SK-N-SH treated with all-trans-retinoic acid at 6 μM for 48 hours (cell line): ENCODE measurements around the gene POC1A.

Source experiments
- ATAC-seq: fragments of 200-7000 bp; cut with Tn5 transposase; 3 replicates; pipeline ENCODE4 v1.9.1; 2020; ENCODE audit warnings: mild to moderate bottlenecking, moderate library complexity
- ARNTL ChIP-seq: fragments of 450-650 bp; formaldehyde crosslinking; IDR thresholded peaks from 2 replicates; pipeline ENCODE4 v1.5.0; 2020; ENCODE audit warnings: low read depth, mild to moderate bottlenecking, moderate library complexity, borderline replicate concordance
- BACH2 ChIP-seq: fragments of 250-450 bp; sonication (Bioruptor Pico); IDR thresholded peaks from 2 replicates; pipeline ENCODE4 v1.9.0; 2021; ENCODE audit warnings: mild to moderate bottlenecking, borderline replicate concordance
- ESRRG ChIP-seq: fragments of 250-450 bp; sonication (Bioruptor Pico); IDR thresholded peaks from 2 replicates; pipeline ENCODE4 v1.6.1; 2021; ENCODE audit warnings: mild to moderate bottlenecking
- GLIS3 ChIP-seq: fragments of 250-450 bp; sonication (Bioruptor Pico); IDR thresholded peaks from 2 replicates; pipeline ENCODE4 v1.5.0; 2020; ENCODE audit warnings: mild to moderate bottlenecking, moderate library complexity
- PPARA ChIP-seq: fragments of 250-450 bp; sonication (Bioruptor Pico); IDR thresholded peaks from 2 replicates; pipeline ENCODE4 v1.5.0; 2020; ENCODE audit warnings: mild to moderate bottlenecking, borderline replicate concordance
- RARB ChIP-seq: fragments of 250-450 bp; sonication (Bioruptor Pico); IDR thresholded peaks from 2 replicates; pipeline ENCODE4 v1.8.0; 2021; ENCODE audit warnings: mild to moderate bottlenecking, moderate library complexity
- TCF4 ChIP-seq: fragments of 250-450 bp; sonication (Bioruptor Pico); IDR thresholded peaks from 2 replicates; pipeline ENCODE4 v1.8.0; 2021; ENCODE audit warnings: mild to moderate bottlenecking, moderate library complexity, borderline replicate concordance
- ZC3H10 ChIP-seq: fragments of 250-450 bp; sonication (Bioruptor Pico); IDR thresholded peaks from 2 replicates; pipeline ENCODE4 v1.5.1; 2021; ENCODE audit warnings: mild to moderate bottlenecking, moderate library complexity
- ZFP30 ChIP-seq: fragments of 450-650 bp; formaldehyde crosslinking; IDR thresholded peaks from 2 replicates; pipeline ENCODE4 v1.5.0; 2022; ENCODE audit warnings: mild to moderate bottlenecking, moderate library complexity
- ZNF70 ChIP-seq: fragments of 450-650 bp; formaldehyde crosslinking; IDR thresholded peaks from 2 replicates; pipeline ENCODE4 v1.5.0; 2020; ENCODE audit warnings: mild to moderate bottlenecking, moderate library complexity
- TF ChIP-seq, protein P1 (sequence below): fragments of 250-450 bp; sonication (Bioruptor Pico); IDR thresholded peaks from 2 replicates; pipeline ENCODE4 v1.8.0; 2021; ENCODE audit warnings: low read depth, mild to moderate bottlenecking, moderate library complexity, borderline replicate concordance
- TF ChIP-seq, protein P2 (sequence below): fragments of 250-450 bp; sonication (Bioruptor Pico); IDR thresholded peaks from 2 replicates; pipeline ENCODE4 v1.8.0; 2020; ENCODE audit warnings: mild to moderate bottlenecking, moderate library complexity, borderline replicate concordance
- TF ChIP-seq, protein P3 (sequence below): fragments of 250-450 bp; sonication (Bioruptor Pico); IDR thresholded peaks from 2 replicates; pipeline ENCODE4 v1.5.0; 2020; ENCODE audit warnings: mild to moderate bottlenecking, moderate library complexity
- TF ChIP-seq, protein P4 (sequence below): fragments of 250-450 bp; sonication (Bioruptor Pico); IDR thresholded peaks from 2 replicates; pipeline ENCODE4 v1.5.1; 2020; ENCODE audit warnings: low read depth, mild to moderate bottlenecking, moderate library complexity

The POC1A gene

DNA sequence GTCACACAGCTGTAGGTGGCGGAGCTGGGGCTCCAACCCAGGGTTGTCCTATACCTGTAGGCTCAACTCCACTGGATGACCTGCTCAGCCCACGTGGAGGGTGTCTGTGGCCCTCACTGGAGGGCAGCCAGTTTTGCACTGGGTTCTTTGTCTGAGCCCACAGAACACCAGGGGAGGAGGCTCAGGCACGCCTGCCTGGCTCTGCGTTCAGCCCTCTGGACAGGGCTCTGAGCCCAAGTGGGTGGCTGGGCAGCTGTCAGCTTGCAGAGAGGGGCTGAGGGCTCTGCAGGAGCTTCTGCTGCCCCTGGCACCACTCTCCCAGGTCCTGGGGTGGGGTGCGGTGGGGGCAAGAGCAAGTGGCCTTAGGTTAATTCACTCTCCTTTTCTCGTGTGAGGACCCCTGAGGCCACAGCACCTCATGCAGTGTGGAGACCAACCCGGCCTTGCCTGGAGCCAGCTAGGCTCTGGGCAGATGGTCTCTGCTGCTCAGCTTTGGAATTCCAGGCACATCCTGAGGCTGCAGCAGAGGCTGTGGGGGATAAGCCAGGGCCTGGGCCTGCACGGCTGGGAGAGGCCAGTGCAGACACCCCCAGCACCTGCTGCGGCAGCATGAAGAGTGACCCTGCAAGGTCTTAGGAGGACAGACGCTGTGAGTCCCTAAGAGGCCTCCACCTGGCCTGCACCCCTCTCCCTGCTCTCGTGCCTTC is 121.4 kb downstream of the POC1A start:
- TF ChIP-seq PPARA (CRISPR knock-in tag) (no peak), GLIS3 (no peak)
- TF ChIP-seq, protein P1, sequence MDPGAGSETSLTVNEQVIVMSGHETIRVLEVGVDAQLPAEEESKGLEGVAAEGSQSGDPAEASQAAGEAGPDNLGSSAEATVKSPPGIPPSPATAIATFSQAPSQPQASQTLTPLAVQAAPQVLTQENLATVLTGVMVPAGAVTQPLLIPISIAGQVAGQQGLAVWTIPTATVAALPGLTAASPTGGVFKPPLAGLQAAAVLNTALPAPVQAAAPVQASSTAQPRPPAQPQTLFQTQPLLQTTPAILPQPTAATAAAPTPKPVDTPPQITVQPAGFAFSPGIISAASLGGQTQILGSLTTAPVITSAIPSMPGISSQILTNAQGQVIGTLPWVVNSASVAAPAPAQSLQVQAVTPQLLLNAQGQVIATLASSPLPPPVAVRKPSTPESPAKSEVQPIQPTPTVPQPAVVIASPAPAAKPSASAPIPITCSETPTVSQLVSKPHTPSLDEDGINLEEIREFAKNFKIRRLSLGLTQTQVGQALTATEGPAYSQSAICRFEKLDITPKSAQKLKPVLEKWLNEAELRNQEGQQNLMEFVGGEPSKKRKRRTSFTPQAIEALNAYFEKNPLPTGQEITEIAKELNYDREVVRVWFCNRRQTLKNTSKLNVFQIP (CRISPR knock-in tag): no peak
- no peak; the same call in 2 of the 3 replicates for ATAC-seq

DNA sequence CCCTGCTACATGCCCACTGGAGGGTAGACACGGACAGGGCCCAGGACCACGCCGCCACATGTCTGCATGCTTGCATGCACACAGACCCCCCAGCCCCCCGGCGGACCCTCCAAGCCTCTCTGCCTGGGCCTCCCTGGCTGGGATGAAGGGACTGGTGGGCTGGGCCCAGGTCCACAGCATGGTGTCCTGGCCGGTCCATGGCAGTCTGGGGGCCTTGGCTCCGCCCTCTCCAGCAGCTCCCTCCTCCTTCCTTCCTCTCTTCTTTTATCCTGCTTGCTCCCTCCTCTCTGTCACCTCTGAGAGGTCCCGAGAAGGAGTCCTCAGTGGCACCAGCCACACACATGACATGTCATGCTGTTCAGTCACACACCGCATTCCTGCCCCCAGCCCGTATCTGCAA is 122.3 kb downstream of the POC1A start:
- TF ChIP-seq ARNTL: no peak
- TF ChIP-seq RARB: no peak
- TF ChIP-seq GLIS3: no peak
- no peak for TF ChIP-seq PPARA (CRISPR knock-in tag)
- TF ChIP-seq ZNF70 (CRISPR knock-in tag): no peak
- TF ChIP-seq, protein P2, sequence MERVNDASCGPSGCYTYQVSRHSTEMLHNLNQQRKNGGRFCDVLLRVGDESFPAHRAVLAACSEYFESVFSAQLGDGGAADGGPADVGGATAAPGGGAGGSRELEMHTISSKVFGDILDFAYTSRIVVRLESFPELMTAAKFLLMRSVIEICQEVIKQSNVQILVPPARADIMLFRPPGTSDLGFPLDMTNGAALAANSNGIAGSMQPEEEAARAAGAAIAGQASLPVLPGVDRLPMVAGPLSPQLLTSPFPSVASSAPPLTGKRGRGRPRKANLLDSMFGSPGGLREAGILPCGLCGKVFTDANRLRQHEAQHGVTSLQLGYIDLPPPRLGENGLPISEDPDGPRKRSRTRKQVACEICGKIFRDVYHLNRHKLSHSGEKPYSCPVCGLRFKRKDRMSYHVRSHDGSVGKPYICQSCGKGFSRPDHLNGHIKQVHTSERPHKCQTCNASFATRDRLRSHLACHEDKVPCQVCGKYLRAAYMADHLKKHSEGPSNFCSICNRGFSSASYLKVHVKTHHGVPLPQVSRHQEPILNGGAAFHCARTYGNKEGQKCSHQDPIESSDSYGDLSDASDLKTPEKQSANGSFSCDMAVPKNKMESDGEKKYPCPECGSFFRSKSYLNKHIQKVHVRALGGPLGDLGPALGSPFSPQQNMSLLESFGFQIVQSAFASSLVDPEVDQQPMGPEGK (CRISPR knock-in tag): no peak
- TF ChIP-seq BACH2 (CRISPR knock-in tag): no peak
- TF ChIP-seq, protein P3, sequence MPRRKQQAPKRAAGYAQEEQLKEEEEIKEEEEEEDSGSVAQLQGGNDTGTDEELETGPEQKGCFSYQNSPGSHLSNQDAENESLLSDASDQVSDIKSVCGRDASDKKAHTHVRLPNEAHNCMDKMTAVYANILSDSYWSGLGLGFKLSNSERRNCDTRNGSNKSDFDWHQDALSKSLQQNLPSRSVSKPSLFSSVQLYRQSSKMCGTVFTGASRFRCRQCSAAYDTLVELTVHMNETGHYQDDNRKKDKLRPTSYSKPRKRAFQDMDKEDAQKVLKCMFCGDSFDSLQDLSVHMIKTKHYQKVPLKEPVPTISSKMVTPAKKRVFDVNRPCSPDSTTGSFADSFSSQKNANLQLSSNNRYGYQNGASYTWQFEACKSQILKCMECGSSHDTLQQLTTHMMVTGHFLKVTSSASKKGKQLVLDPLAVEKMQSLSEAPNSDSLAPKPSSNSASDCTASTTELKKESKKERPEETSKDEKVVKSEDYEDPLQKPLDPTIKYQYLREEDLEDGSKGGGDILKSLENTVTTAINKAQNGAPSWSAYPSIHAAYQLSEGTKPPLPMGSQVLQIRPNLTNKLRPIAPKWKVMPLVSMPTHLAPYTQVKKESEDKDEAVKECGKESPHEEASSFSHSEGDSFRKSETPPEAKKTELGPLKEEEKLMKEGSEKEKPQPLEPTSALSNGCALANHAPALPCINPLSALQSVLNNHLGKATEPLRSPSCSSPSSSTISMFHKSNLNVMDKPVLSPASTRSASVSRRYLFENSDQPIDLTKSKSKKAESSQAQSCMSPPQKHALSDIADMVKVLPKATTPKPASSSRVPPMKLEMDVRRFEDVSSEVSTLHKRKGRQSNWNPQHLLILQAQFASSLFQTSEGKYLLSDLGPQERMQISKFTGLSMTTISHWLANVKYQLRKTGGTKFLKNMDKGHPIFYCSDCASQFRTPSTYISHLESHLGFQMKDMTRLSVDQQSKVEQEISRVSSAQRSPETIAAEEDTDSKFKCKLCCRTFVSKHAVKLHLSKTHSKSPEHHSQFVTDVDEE (CRISPR knock-in tag): no peak
- TF ChIP-seq, protein P4, sequence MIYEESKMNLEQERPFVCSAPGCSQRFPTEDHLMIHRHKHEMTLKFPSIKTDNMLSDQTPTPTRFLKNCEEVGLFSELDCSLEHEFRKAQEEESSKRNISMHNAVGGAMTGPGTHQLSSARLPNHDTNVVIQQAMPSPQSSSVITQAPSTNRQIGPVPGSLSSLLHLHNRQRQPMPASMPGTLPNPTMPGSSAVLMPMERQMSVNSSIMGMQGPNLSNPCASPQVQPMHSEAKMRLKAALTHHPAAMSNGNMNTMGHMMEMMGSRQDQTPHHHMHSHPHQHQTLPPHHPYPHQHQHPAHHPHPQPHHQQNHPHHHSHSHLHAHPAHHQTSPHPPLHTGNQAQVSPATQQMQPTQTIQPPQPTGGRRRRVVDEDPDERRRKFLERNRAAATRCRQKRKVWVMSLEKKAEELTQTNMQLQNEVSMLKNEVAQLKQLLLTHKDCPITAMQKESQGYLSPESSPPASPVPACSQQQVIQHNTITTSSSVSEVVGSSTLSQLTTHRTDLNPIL (CRISPR knock-in tag): no peak
- no peak for TF ChIP-seq TCF4 (CRISPR knock-in tag)
- TF ChIP-seq ZFP30 (CRISPR knock-in tag): no peak
- TF ChIP-seq, protein P1 (CRISPR knock-in tag): no peak
- no peak for ATAC-seq

DNA sequence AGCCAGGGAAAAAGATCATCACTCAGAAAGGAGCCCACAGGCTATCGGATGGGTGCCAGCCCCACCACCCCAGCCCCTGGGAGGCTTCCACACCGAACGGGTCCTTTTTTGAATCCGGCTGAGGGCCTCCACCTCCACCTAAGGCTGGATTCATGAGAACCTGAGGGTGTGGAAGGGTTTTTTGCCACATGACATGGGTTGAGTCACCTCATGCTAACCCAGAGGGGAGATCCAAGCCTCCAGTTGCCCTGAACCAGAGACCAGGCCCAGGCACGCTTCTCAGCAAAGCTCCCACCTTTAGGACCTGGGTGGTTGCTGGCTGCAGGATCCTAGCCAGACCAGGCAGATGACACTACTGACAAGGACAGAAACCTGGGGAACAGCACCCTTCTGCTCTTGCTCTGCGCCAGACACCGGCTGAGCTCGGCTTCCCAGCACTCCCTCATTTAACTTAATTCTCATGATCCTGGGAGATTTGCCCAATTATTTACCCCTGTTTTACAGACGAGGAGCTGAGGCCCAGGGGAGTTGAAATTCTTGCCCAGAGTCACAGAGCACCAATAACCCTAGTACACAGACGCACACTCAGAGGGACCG is 123.4 kb downstream of the POC1A start:
- ATAC-seq: no peak; the same call in 2 of the 3 replicates
- TF ChIP-seq TCF4 (CRISPR knock-in tag) (peak; percentile 81), ESRRG (no peak), ARNTL (no peak), ZC3H10 (no peak)
- TF ChIP-seq, protein P3 (CRISPR knock-in tag): peak; percentile 35; the same call in 1 of the 2 replicates
